Activated naive CD4-positive, alpha-beta T cell treated with anti-CD3 and anti-CD28 coated beads for 36 hours (primary cell): ENCODE data around the gene SF3B6. TPM values are rescaled to one million over a fixed set of nuclear protein-coding genes. Genes with fewer than 3 reads are reported as not detected.

Experiments
- CTCF ChIA-PET: fragments of 350-600 bp; sonication (Branson Sonifier 250); formaldehyde crosslinking; loops from one replicate; lab custom pipeline; 2021; ENCODE audit warnings: antibody characterized with exemption; lab: Charles Lee
- DNase-seq: peaks from one replicate; pipeline ENCODE4 v3.0.0-alpha.2; 2020
- H3K27ac Mint-ChIP-seq: one replicate; pipeline ENCODE4 v1.8.0; 2021; ENCODE audit warnings: mild to moderate bottlenecking, mixed read lengths
- H3K27me3 Mint-ChIP-seq: one replicate; pipeline ENCODE4 v1.8.0; 2021; ENCODE audit warnings: low read depth, mixed read lengths
- H3K36me3 Mint-ChIP-seq: one replicate; pipeline ENCODE4 v1.8.0; 2021; ENCODE audit warnings: low read depth, mixed read lengths
- H3K4me1 Mint-ChIP-seq: one replicate; pipeline ENCODE4 v1.8.0; 2021; ENCODE audit warnings: low read depth, mixed read lengths
- H3K4me3 Mint-ChIP-seq: one replicate; pipeline ENCODE4 v1.8.0; 2021; ENCODE audit warnings: mild to moderate bottlenecking, moderate library complexity, mixed read lengths
- H3K9me3 Mint-ChIP-seq: one replicate; pipeline ENCODE4 v1.8.0; 2021; ENCODE audit warnings: mixed read lengths
- intact Hi-C: fragments of 100-400 bp; cut with micrococcal nuclease; formaldehyde crosslinking; loops from one replicate; pipeline ENCODE4 v1.15.1; 2023
- total RNA-seq, 2 experiments: library from RNA; stranded (reverse); gene quantifications; one replicate each; pipeline ENCODE4 v1.2.3, GENCODE V29; 2021

Gene SF3B6
- total RNA-seq: 100 to 1,000 TPM; 151 to 164 TPM

GRCh38 chr2:24075915-24076848 lies at the start of gene SF3B6:
Gene SF3B6 (minus strand): TSS chr2:24076326. CDS start chr2:24076229, 97 bp downstream.
- Mint-ChIP-seq H3K4me3 (peak within 1 kb of the TSS; percentile 97), H3K36me3 (peaks cover 5% of the 10 kb centered on the region), H3K4me1 (peaks cover 36% of the 10 kb centered on the region), H3K27me3 (no peaks in the 10 kb centered on the region), H3K27ac (peak within 1 kb of the TSS; percentile 93), H3K9me3 (no peaks in the 10 kb centered on the region)
- DNase-seq: peak; percentile 100
- intact Hi-C loops: loop anchor here (1.0 to 5.0 kb wide), 13 partner anchors 8 to 966 kb away; partner anchors contain the start of genes ATAD2B, CENPO, EFR3B and FAM228B
- CTCF ChIA-PET: interaction anchor here (0.5 to 2.2 kb wide), 9 partner anchors 9 to 251 kb away, joined by 3 to 10 read pairs (median 4); partner anchors contain the start of genes ATAD2B, TP53I3 and WDCP

DNA sequence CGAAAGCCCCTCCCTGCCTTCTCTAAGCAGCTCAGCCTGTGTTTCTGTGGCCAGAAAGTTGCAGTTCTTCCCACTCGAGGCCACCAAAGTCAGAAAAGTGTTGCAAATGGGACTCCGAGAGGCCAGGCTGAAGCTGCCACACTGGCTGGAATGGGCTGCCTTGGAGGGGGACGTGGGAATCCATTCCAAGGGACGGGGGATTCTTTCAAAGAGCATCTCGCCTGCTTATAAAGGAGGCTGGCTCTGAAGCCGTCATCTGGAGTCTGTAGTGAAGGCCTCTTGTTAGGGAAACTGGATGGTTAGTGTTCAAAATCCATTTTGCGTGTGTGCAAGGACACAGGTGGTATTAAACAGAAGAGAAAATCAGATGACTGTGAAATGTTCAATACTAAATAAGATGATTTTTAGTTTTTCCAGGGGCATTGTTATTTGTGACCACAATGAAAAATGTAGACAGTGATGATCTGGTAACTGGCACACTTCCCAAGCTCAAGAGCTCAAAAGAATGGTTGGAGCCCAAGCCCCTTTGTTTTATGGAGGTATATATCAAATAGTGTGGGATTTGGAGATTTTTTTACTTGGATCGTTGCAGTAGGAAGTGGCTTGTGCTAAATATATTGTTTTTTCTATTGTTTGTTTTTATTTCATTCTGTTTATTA lies 47.9 kb upstream of the SF3B6 start:
- intact Hi-C loops: loop anchor here (1.0 to 5.0 kb wide), 4 partner anchors 48 to 197 kb away; partner anchors contain the start of genes ATAD2B, SF3B6, UBXN2A and WDCP

DNA sequence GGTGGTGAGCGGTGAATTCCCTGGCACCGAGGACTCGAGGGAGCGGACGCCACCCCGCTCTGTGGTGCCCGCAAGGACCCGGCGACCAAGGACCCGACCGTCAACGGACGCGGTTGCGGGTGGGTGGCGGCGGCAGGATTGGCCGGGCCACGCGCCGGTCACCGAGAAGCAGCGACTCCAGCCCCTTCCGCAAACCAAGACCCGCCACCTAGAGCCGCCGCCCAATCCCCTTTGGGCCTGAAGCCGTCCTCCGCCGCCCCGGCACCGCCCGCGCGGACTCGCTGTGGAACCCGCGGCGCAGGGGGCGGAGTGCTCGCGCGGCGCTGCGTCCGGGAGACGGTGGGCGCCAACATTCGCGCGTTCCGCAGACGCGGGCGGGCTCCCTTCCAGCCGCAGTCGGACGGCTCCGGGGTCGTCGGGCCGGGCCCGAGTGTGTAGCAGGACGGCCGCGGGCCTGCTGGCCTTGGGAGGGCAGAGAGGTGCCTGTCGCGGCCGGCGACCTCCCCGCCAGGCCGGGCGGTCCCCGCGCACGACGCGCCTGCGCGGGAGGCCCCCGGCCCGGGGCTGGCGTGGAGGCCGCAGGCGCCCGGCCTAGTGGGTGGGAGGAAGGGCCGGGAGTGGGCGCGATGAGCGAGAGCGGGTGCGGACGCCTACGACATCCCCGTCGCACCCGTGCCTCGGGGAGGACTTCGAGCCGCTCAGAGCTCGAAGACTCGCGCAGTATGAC lies 47.2 kb upstream of the SF3B6 start, which contains the start of the genes FAM228B and PFN4:
FAM228B (plus strand) TSS at position 275 of the 727 bp plus-strand sequence. CDS start 893 bp downstream, outside the sequence.
PFN4 (minus strand) TSS at position 140 of the 727 bp plus-strand sequence. CDS start 799 bp downstream, outside the sequence.
- Mint-ChIP-seq H3K4me1 (peaks cover 5% of the 10 kb centered on the region), H3K36me3 (no peaks in the 10 kb centered on the region), H3K9me3 (no peaks in the 10 kb centered on the region), H3K27me3 (peaks cover 5% of the 10 kb centered on the region), H3K4me3 (peak within 1 kb of the TSS; percentile 75), H3K27ac (peak within 1 kb of the TSS; percentile 8)
- intact Hi-C loops: loop anchor here (1.0 to 5.0 kb wide), 4 partner anchors 47 to 196 kb away; partner anchors contain the start of genes ATAD2B, SF3B6, UBXN2A and WDCP
- peak; percentile 83 for DNase-seq
- CTCF ChIA-PET: interaction anchor here (0.8 kb wide), 1 partner anchor 41 kb away, joined by 3 read pairs; no protein-coding TSS in a partner anchor

More for the DNA sequence above, 47.9 kb upstream of the SF3B6 start:
- Mint-ChIP-seq H3K4me1 (peaks cover 7% of the 10 kb centered on the region), H3K27me3 (peaks cover 5% of the 10 kb centered on the region), H3K9me3 (no peaks in the 10 kb centered on the region), H3K36me3 (no peaks in the 10 kb centered on the region), H3K4me3 (peak overlapping the region; percentile 75), H3K27ac (peak overlapping the region; percentile 8)
- no peak for DNase-seq
- CTCF ChIA-PET: interaction anchor here (0.7 kb wide), 1 partner anchor 43 kb away, joined by 3 read pairs; no protein-coding TSS in a partner anchor

DNA sequence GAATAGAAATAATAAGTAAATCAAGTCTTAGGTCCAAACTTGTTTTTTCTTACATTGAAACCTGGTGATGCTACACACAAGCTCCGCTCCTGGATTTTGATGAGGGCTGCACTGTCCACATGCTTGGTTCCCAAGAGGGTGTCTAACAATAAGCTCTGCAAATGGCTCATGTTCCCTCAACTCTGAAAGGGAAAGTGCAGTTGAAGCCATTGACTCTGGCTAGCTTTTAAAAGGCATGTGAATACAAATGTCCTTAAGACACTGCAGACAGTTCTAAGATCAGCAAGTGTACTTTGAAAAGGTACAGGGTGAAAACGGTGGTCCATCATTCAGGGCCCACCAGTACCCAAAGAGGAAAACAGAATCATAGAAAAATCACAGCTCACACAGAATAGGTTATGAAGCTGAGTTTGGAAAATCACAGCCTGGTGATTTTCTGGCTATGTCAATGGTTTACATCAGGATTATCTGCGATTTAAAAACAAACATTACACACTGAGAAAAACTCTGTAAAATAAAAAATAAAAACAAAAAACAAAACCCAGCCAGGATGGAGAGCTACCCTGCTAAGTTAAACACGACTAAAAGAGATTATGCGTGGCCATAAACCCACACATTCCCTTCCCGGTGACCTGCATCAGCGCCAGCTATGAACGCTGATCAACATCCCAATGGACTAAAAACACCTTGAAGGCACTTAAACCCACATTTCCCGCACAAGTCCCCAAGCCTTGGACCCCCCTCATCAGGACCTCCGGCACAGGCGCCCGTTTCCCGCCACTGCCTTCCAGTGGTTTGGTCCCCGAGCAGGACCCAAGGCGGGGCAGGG lies 46.5 kb upstream of the SF3B6 start:
- peaks cover 5% of the 10 kb centered on the region for H3K4me1 Mint-ChIP-seq
- H3K27ac Mint-ChIP-seq: no peak overlapping the region
- CTCF ChIA-PET: interaction anchor here (0.6 to 0.9 kb wide), 5 partner anchors 23 to 463 kb away, joined by 3 to 4 read pairs (median 3); partner anchors contain the start of gene ATAD2B
- no peaks in the 10 kb centered on the region for H3K9me3 Mint-ChIP-seq
- H3K36me3 Mint-ChIP-seq: no peaks in the 10 kb centered on the region
- intact Hi-C loops: loop anchor here (1.0 to 5.0 kb wide), 4 partner anchors 46 to 195 kb away; partner anchors contain the start of genes ATAD2B, SF3B6, UBXN2A and WDCP
- no peak for DNase-seq
- peaks cover 5% of the 10 kb centered on the region for H3K27me3 Mint-ChIP-seq
- H3K4me3 Mint-ChIP-seq: peak overlapping the region; percentile 75

DNA sequence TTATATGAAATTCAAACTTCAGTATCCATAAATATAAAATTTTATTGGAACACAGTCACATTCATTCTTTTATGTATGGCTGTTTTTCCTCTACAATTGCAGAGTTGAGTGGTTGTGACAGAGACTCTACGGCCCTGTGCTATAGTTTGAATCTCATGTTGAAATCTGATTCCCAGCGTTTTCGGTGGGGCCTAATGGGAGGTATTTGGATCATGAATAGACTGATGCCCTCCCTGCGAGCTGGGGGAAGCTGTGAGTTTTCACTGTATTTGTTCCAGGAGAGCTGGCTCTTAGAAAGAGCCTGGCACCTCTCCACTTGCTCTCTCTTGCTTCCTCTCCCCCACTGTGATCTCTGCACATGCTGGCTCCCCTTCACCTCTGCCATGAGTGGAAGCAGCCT lies 45.3 kb upstream of the SF3B6 start:
- intact Hi-C loops: loop anchor here (5.0 kb wide), 1 partner anchor 179 kb away; the partner anchor contains the start of gene UBXN2A
- no peaks in the 10 kb centered on the region for H3K36me3 Mint-ChIP-seq
- H3K9me3 Mint-ChIP-seq: no peaks in the 10 kb centered on the region
- no peak overlapping the region for H3K27ac Mint-ChIP-seq
- no peak overlapping the region for H3K4me3 Mint-ChIP-seq
- peaks cover 5% of the 10 kb centered on the region for H3K27me3 Mint-ChIP-seq
- H3K4me1 Mint-ChIP-seq: peaks cover 5% of the 10 kb centered on the region
- no peak for DNase-seq
- CTCF ChIA-PET: interaction anchor here (0.8 to 0.9 kb wide), 2 partner anchors 123 to 194 kb away, joined by 4 read pairs; partner anchors contain the start of gene ATAD2B

- intact Hi-C loops: loop anchor here (5.0 kb wide), 1 partner anchor 179 kb away; the partner anchor contains the start of gene UBXN2A
- H3K4me1 Mint-ChIP-seq: peaks cover 5% of the 10 kb centered on the region
- peaks cover 5% of the 10 kb centered on the region for H3K27me3 Mint-ChIP-seq
- no peaks in the 10 kb centered on the region for H3K9me3 Mint-ChIP-seq
- DNase-seq: no peak
- CTCF ChIA-PET: interaction anchor here (0.8 kb wide), 1 partner anchor 123 kb away, joined by 4 read pairs; no protein-coding TSS in a partner anchor
- H3K27ac Mint-ChIP-seq: no peak overlapping the region
- H3K36me3 Mint-ChIP-seq: no peaks in the 10 kb centered on the region
- H3K4me3 Mint-ChIP-seq: no peak overlapping the region
Measured at GRCh38 chr2:24121066-24121465, 44.9 kb upstream of the SF3B6 start.

GRCh38 chr2:24117902-24118301 lies 41.8 kb upstream of the SF3B6 start:
- no peak for DNase-seq
- Mint-ChIP-seq H3K36me3 (peaks cover 5% of the 10 kb centered on the region), H3K4me3 (no peak overlapping the region), H3K27ac (no peak overlapping the region), H3K4me1 (no peaks in the 10 kb centered on the region), H3K9me3 (peaks cover 1% of the 10 kb centered on the region), H3K27me3 (no peaks in the 10 kb centered on the region)
- intact Hi-C loops: no loop called here
- CTCF ChIA-PET: no interaction called here

DNA sequence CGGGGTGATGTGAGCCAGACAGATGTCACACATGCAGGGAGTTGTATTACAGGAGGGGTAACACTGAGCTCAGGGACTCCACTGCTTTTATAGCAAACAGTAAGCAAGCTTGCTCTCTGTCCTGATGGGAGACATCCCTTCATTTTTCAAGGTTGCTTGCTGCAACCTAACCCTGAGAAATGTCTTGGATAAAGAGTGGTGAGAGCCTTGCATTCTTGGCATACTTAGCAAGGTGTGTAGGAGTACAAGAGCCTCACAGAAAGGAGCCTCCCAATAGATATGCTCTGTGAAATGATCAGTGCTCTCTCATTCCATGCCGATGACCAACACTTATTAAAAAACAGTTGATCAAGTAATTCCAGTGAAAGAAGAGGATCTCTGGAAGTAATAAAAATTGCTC lies 38.9 kb upstream of the SF3B6 start:
- H3K27ac Mint-ChIP-seq: no peak overlapping the region
- H3K9me3 Mint-ChIP-seq: peaks cover 1% of the 10 kb centered on the region
- intact Hi-C loops: no loop called here
- DNase-seq: no peak
- H3K4me3 Mint-ChIP-seq: no peak overlapping the region
- no peaks in the 10 kb centered on the region for H3K27me3 Mint-ChIP-seq
- no peaks in the 10 kb centered on the region for H3K4me1 Mint-ChIP-seq
- H3K36me3 Mint-ChIP-seq: peaks cover 5% of the 10 kb centered on the region
- CTCF ChIA-PET: no interaction called here

GRCh38 chr2:24111407-24111901 lies 35.3 kb upstream of the SF3B6 start:
- H3K4me1 Mint-ChIP-seq: no peaks in the 10 kb centered on the region
- H3K27ac Mint-ChIP-seq: no peak overlapping the region
- H3K9me3 Mint-ChIP-seq: peaks cover 19% of the 10 kb centered on the region
- no peak for DNase-seq
- CTCF ChIA-PET: interaction anchor here (0.6 to 1.2 kb wide), 3 partner anchors 27 to 32 kb away, joined by 3 to 5 read pairs (median 3); partner anchors contain the start of gene TP53I3
- intact Hi-C loops: no loop called here
- H3K27me3 Mint-ChIP-seq: no peaks in the 10 kb centered on the region
- H3K4me3 Mint-ChIP-seq: no peak overlapping the region
- H3K36me3 Mint-ChIP-seq: peaks cover 5% of the 10 kb centered on the region

GRCh38 chr2:24110660-24111303 lies 34.7 kb upstream of the SF3B6 start:
- Mint-ChIP-seq H3K27ac (no peak overlapping the region), H3K9me3 (peaks cover 22% of the 10 kb centered on the region), H3K36me3 (peaks cover 5% of the 10 kb centered on the region), H3K27me3 (no peaks in the 10 kb centered on the region), H3K4me3 (no peak overlapping the region), H3K4me1 (no peaks in the 10 kb centered on the region)
- CTCF ChIA-PET: interaction anchor here (0.5 to 1.2 kb wide), 2 partner anchors 27 to 701 kb away, joined by 5 read pairs; partner anchors contain the start of gene TP53I3
- no peak for DNase-seq
- intact Hi-C loops: no loop called here
